Stimulated activated CD8-positive, alpha-beta memory T cell treated with anti-CD3 and anti-CD28 coated beads, Interleukin-7, amount 100 ng/mL, for 24 hours (primary cell): ENCODE data around the gene CROCC2.

Experiments used
- DNase-seq: peaks from one replicate; pipeline ENCODE4 v3.0.0-alpha.2; 2020; ENCODE audit warnings: low read depth

The CROCC2 gene

DNA sequence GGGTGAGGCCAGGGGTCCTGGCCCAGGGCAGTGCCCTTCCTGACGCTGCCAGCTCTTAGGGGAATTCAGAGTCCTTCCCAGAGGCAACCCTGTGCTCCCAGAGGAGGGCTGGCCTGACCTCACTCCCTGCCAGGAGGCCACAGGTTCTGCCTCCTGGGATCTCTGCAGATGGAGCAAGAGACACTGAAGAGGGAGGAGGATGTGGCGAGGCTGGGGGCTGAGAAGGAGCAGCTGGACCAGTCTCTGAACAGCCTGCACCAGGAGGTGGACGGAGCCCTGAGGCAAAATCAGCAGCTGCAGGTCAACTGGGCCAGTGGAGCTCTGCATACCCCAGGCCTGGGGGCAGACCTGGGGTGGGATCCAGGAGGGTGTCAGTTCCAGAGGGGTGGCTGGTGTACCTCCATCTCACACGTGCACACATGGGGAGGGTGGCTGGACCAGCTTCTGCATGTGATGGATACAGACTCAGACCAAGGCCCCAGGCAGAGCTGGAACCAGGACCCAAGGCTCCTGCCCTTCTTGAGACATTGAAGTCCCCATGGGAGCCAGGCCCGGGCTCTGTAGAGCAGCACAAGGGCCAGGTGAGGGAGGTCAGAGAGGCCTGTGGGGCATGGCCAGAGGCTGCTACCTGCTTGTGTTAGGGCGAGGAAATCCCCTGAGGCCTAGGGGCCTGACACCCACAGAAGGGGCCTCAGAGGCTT, 82.6 kb downstream of the CROCC2 start:
- no peak for DNase-seq

DNA sequence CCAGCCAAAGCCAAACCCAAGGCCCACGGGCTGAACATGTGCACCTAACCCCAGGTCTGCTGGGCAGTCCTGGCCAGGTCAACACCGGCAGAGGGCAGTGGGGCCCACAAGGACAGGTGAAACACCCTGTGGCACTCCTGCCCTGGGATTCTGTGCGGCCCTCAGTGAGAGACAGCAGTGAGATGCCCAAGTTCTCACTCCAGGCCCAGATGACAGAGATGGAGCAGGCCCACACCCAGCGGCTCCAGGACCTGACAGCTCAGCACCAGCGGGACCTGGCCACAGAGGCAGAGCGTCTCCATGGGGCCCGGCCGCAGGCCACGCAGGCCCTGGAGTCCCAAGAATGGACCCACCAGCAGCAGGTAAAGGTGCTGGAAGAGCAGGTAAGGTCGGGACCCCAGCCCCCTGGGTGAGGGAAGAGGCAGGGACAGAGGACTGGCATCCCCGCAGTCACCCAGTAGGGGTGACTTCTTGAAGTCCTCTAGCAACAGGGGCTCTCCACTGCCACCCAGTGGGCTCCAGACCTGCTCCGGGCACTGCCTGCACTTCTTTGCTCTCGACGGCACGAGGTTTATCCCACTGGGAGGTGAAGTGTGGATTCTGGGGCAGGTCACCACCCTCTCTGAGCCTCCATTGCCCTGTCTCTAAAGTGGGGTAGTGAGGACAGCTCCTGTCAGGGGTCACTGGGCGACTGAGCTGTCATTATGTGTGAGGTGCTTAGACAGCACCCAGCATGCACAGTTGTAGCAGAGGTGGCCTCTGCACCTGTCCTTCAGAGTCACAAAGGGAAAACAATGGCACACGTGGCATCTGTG, 83.5 kb downstream of the CROCC2 start:
- DNase-seq: no peak

DNA sequence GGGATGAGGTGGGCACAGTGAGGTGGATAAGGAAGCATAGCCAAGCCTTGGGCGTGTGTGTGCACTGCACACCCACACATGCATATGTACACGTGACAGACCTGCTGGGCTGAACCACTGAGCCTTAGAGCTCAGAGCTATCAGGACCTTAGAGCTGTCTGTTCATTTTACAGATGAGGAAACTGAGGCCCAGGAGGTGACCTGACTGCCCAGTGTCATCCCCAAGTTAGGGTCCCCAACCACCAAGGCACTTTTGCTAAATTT, 84.1 kb downstream of the CROCC2 start:
- DNase-seq: no peak

DNA sequence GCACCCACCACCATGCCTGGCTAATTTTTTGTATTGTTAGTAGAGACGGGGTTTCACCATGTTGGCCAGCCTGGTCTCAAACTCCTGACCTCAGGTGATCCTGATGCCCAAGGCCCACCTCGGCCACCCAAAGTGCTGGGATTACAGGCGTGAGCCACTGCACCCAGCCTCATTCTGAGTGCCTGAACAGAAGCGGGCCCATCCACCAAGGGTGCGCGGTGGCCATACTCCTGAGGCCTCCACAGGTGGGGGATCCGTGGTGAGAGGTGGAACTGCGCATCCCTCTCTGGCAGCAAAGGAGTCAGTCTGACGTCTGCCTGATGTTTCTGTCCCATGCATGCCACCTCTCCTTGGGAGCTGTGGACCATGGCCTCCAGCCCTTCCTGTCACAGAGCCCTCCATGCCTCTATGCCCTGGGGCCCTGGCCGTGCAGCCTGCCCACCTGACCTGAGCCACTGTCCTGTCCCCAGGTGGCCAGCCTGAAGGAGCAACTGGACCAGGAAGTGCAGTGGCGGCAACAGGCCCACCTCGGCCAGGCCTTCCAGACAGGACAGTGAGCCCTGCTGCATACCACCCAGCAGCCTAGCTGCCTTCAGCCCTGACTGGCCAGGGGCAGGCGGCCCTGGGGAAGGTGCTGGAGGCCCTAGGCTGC, 84.7 kb downstream of the CROCC2 start:
- DNase-seq: no peak

DNA sequence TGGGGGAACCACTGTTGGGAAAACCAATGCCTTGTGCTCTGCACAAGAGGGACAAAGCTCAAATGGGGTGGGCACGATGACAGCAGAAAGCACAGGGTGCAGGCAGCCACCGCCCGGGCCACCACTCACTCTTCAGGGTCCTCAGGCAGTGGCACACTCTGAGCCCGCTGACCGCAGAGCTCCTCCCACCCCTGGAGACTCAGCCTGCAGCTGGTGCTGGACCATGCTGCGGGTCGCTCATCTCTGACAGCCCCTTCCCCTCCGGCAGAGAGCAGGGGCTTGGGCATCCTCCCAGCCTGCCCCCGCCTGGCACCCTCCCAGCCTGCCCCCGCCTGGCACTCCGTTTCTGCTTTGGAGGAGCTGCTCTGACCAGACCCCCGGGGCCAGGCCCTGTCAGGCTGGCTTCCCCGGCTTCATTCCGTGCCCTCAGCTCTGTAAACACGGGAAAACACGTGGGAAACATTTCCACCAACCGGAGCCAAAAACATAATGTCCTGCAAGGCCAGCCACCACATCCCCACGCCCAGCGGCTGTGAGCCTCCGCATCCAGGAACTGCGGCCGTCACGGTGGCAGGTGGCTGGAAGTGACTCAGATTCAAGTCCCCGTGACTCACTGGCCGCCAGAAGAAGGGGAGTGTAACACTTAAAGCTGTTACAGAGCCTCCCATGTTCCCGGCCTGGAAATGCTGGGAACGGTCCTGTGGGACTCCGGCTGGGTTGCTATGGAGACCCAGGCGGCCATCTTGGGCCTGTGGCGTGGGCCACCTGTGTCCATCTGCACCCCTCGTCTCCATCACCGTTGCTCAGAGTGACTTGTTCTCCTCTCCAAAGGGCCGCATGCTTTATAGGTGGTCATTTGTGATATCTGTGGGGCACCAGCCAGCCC, 85.5 kb downstream of the CROCC2 start:
- no peak for DNase-seq

DNA sequence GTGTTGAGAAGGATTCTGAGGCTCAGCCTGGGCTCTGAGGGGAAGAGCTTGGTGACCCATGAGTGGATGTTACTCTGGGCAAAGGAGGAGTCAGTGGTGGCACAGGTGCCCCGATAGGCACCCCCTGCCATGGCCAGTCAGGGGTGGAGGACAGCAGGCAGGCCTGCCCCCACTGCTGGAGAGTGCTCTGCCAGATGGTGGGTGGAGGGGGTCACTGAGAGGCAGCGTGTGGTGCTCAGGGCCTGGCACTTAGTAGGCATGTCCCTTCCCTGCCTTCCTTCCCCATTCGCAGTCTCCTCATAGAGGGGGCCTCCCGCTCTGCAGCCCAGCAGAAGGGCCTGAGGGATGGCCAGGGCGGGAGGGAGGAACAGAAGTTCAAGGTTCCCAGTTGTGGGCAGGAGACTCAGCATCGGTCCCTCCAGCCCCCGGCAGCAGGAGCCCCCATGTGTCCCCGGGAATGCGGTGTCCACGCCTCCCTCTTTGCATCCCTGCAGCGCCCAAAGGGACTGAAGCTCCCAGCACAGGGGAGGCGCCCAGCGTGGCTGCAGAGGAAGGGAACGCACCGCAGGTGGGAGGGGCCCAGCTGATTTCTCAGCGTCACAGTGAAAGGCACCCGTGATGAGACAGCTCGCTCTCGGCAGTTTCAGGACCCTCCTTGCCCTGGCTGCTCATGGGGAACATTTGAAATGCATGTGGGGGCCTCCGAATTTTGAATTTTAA, 86.6 kb downstream of the CROCC2 start:
- DNase-seq: no peak

DNA sequence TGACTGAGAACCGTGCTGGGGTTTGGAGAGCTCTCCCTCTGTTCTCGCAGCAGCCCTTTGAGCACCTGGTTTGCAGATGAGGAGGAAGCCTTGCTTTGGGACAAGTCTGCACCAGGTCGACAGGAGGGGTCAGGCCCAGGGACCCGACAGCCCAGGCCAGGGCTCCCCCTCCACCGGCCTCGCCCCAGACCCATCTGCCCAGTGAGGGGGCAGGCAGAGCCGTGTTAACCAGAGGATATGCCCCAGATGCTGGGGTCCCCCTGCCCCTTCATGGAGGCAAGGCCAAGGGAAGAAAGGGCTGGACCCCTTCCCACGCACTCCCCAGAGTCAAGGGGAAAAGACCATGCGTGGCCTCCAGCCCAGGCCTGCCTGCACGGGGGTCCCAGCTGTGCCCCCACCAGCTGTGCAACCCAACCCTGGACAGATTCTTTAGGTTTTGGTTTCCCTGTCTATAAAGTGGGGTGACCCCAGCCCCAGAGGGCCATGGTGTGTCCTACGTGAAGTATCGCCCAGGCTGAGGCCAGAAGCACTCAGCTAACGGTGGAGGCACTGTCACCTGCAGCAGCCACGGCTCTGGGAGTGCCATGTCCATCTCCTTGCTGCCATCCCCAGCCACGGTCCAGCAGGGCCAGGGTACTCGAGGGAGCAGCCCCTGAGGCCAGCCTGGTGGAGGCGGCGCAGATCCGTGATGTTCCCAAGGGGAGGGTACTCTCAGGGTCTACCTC, 87.5 kb downstream of the CROCC2 start:
- DNase-seq: no peak

DNA sequence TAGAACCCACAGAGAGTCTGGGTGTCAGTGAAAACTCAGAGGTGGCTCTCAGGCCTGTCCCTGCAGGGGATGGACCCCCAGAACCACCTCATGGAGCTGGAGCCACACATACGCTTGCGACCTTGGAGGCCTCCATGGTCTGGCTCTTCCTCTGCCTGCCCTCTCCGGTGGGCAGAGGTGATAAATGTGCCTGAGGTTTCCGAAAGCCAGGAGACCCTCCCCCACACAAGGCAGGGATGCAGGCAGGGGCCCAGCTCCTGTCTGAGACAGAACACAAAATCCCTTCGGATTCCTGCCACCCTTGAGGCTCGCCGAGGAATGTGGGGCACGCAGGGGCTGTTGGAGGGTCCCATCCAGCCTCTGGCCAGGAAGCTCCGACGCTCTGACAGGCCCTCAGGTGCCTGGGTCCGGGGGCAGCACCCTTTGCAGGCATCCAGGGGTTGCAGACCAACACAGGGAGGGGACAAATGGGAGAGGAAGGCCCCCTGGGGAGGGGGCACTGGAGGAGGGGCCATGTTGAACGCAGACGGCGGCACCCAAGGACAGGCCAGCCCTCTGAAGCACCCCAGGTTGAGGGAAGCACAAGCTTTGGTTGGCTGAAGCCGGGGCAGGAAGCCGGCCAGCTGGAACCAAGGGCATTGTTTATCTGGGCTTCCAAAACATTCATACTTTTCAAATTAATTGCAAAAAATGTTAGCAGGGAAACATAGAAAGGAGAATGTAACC, 88.2 kb downstream of the CROCC2 start:
- DNase-seq: no peak

DNA sequence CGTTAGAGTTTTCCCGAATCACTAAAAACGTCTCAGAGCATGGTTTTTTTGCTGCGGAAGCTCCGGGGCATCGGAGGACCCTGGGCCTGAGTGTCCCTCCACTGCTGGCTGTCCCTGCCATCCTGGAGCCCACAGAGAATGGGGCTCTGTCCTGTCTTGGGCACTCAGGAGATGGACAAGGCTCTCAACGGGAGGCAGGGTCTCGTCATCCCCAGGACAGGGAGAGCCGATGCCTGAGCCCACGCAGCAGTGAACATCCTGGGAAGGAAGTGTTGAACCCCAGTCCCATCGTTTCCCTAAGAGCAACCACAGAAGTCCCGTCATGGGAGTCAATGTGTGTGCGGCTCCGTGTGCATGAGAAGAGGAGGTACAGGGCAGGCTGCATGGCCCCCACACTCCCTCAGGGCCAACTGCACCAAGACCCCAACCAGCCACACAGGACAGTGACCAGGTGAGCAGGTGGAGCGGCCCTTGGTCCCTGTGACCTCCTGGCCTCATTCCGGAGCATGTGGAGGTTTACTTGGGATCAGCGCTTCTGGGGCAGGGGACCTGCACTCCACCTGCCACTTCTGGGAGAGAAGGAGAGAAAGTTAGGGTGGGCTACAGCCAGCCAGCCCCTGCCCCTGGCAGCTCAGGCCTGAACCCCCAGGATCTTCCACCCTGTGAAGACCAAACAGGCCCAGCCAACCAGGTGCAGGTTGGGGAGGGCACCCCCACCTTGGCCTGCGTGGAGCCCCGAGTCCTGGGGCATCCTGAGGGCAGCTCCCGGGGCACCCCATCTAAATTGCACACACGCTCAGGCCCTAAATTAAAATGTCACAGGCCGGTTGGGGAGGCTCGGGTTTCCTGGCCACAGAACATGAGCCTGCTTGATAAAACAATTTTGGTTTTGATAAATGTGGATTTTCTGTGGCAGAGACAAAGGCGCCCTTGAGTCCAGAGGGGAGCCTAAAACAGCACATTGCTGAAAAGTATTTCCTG, 89.2 kb downstream of the CROCC2 start:
- DNase-seq: no peak

DNA sequence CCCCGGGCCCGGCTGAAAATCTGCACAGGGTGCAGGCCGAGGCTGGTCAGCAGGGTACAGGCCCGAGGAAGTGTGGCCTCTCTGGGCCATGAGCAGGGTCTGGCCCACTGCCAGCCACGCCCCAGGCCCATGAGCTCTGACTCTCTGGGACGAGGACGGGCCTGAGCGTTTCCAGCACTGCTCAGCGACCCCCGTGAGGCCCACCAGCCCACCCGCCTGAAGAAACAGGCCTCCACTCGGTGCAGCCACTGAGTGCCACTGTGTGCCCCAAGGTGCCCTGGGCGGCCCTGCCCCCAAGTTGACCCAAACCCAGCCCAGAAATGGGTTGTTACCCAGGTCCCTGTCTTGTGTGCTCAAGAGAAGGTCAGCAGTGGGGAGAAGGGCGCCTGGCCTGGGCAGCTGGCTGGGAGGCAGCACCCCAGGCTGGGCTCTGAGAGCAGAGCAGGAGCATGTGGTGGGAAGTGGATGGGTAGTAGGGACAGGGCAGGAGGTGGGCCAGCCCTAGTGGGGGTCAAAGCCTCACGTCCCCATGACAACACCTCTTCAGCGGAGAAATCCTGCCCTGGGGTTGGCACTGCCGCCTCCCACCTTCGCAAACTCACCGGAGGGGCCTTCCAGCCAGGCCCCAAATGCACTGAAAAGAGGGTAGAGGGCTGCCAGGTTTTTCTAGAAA, 90.2 kb downstream of the CROCC2 start:
- DNase-seq: no peak

DNA sequence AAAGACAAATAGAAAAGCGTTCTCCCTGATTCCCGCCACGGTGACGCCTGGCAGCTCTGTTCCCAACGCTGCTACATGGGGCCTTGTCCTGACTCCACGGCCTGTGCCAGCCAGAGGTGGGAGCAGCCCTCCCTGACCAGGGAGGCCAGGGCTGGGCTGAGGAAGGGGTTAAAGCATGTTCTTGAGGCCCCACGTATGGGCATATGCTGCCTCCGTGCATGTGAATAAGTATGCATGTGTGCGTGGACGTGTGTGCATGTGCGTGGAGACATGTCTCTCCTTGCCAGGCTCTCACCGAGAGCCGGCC, 90.7 kb downstream of the CROCC2 start:
- no peak for DNase-seq

DNA sequence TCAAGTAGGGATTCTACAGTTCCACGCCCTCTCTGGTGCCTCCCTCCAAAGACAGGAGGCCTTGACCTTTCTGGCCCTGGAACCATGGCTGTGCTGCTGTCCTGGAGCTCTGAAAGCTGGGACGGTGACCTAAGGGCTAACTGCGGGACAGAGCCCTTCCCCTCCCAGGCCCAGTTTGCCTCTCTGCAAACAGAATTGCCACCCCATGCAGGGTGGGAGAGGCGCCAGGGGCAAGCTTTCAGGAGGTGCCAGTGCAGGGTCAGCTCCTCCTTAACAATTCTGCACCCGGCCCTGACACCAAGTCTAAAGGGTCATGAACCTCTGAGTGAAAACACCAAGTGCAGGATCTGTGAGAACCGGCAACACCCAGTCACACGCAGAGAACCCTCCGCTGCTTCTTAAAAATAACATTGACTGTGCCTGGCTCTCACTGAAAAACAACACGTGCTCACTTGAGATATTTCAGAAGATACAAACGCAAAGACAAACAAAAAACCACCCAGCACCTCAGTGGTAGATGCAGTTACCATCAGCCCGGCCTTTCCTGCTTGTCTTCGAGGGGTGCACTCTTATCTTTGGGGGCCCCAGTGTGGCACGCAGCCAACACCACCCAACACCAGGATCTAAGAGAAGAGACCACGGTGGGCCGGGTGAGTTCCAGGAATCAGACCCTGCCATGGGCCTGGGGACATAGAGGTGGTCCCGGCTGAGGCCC, 91.2 kb downstream of the CROCC2 start:
- DNase-seq: no peak

DNA sequence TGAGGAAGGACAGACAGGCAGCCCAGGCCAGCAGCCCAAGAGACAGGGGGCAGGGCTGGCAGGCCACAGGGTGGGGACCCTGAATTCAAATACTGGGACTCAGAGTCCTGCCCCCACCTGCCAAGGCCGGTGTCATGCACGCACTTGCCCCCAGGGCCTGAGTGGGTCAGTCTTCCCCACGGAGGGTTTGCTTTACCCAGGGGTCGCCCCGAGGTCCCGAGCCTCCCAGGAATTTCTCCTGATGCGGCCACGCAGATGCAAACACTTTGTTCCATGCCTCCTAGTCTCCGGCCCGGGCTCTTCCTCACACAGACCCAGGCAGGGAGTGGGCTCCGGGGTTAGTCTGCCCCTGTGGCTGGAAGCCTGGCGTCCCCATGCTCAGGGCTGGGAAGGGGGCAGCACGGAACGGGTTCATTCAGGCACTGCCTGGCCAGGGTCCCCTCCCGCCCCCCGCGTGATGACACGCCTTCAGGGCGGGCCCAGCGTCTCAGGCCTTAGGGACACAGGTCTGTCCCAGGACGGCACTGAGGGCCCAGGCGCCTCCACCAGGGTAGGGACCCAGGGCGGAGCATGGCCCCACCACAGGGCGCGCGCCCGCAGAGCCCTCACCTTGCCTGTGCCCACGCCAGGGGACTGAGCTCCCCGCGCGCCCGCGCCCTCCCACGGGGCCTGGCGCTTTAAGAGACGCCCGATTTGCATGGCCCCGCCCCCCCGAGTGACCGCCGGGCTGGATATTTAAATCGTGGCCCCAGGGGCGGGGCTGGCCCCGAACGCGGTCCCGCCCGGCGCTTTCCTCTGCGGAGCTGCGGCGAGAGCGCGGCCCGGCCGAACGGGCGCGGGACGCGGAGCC, 91.9 kb downstream of the CROCC2 start, which contains the start of gene SNED1:
Gene SNED1 (plus strand): TSS at position 763 of the 850 bp plus-strand sequence. CDS start 220 bp downstream, outside the sequence.
- DNase-seq: peak; percentile 49

DNA sequence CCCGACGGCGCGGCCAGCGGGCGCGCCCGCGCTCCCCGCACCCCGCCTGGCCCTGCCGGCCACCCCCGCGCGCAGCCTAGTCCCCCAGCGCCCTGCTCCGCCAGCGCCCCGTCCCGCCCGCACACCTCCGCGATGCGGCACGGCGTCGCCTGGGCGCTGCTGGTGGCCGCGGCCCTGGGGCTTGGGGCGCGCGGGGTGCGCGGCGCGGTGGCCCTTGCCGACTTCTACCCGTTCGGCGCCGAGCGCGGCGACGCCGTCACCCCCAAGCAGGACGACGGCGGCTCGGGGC, 92.5 kb downstream of the CROCC2 start:
- no peak for DNase-seq

DNA sequence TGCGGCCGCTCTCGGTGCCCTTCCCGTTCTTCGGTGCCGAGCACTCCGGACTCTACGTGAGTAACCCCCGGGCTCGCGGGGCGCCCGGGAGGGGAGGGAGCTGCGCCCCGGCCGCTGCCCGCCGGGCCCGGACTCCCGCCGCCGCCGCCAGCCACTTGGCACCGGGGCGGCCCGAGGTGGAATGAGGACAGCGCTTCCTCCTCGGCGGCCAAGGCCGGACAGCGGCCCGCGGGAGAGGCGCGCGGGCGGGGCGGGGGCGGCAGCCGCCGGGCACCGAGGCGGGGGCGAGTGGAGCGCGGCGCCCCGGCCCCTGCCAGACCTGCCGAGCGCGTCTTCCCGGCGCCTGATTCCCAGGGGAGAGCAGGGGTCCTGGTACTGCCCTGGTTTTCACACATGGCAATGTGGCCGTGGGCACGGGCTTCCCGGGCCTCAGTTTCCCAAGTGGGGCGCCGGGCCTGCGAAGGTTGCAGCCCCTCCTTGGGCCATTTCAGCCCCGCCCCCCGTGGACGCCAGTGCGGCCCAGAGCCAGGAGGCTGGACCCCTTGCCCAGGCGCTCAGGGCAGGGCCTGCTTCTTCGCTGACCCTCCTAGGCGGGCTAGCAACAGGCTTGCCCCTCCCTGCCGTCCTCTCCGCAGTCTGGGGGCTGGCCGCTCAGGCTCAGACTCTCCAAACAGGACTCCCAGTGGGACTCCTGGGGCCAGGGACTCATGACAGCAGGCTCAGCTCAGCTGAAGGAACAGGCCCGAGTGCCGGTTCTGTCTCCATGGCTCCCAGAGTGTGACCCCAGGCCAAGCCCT, 93.1 kb downstream of the CROCC2 start:
- DNase-seq: no peak

DNA sequence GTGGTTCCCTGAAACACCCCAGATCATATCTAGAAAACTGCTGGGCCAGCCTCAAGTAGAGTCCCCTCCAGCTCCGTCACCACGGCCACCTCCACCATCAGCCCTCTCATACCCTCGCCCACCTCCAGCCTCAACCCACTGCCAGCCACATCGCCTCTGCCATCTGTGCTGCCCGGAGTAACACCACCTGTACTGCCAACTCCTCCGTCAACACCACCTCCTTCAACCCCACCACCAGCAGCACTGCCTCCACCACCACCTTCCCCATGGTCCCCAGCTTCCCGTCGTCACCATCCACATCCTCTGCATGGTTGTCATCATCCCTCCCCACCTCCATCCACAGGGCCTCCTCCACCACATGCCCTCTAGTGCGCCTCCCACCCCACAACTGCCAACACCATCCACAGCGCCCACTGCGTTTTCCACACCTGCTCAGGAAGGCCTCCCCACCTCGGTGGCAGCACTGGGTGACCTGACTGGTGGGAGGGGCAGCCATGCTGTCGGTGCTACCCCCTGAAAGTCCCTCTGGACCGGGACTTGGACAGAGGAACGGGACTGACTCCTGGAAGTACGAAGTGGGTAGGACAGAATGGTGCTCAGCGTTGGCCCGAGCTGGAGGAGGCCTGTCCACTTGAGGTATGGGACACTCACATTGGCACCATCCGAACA, 93.9 kb downstream of the CROCC2 start:
- DNase-seq: no peak
